ENCODE data around the gene CIRBP. TPM values are rescaled to one million over a fixed set of nuclear protein-coding genes. Genes with fewer than 3 reads are reported as not detected.

The CIRBP gene
- total RNA-seq, 1 donor from 2014 or later, result 341 TPM

GRCh38 chr19:1280636-1281568 is 11.8 kb downstream of the CIRBP start:
- H3K27ac Mint-ChIP-seq (ENCODE audit: unreplicated experiment), result peak overlapping the region; percentile 94
- peaks cover 8% of the 10 kb centered on the region for H3K4me1 Mint-ChIP-seq (ENCODE audit: low read depth, unreplicated experiment)
- H3K27me3 Mint-ChIP-seq (ENCODE audit: unreplicated experiment), result peaks cover 17% of the 10 kb centered on the region
- DNase-seq, result no peak
- no peak for TF ChIP-seq CTCF (IDR thresholded peaks at IDR 0.05; ENCODE audit: partially characterized antibody, unreplicated experiment)
- H3K36me3 Mint-ChIP-seq (ENCODE audit: unreplicated experiment), result no peaks in the 10 kb centered on the region
- H3K9me3 Mint-ChIP-seq (ENCODE audit: unreplicated experiment), result peaks cover 6% of the 10 kb centered on the region
- peak overlapping the region; percentile 64 for H3K4me3 Mint-ChIP-seq (ENCODE audit: unreplicated experiment)

GRCh38 chr19:1281569-1282287 is 12.6 kb downstream of the CIRBP start:
- H3K27ac Mint-ChIP-seq (ENCODE audit: unreplicated experiment), result peak overlapping the region; percentile 12
- H3K27me3 Mint-ChIP-seq (ENCODE audit: unreplicated experiment), result peaks cover 17% of the 10 kb centered on the region
- DNase-seq, result no peak
- peaks cover 8% of the 10 kb centered on the region for H3K4me1 Mint-ChIP-seq (ENCODE audit: low read depth, unreplicated experiment)
- H3K36me3 Mint-ChIP-seq (ENCODE audit: unreplicated experiment), result no peaks in the 10 kb centered on the region
- no peak overlapping the region for H3K4me3 Mint-ChIP-seq (ENCODE audit: unreplicated experiment)
- TF ChIP-seq CTCF (IDR thresholded peaks at IDR 0.05; ENCODE audit: partially characterized antibody, unreplicated experiment), result no peak
- H3K9me3 Mint-ChIP-seq (ENCODE audit: unreplicated experiment), result peaks cover 6% of the 10 kb centered on the region

- no peak for DNase-seq
- Mint-ChIP-seq H3K27me3 (ENCODE audit: unreplicated experiment) (peaks cover 17% of the 10 kb centered on the region), H3K27ac (ENCODE audit: unreplicated experiment) (no peak overlapping the region), H3K9me3 (ENCODE audit: unreplicated experiment) (peaks cover 6% of the 10 kb centered on the region), H3K4me3 (ENCODE audit: unreplicated experiment) (no peak overlapping the region), H3K4me1 (ENCODE audit: low read depth, unreplicated experiment) (peaks cover 8% of the 10 kb centered on the region), H3K36me3 (ENCODE audit: unreplicated experiment) (no peaks in the 10 kb centered on the region)
- no peak for TF ChIP-seq CTCF (IDR thresholded peaks at IDR 0.05; ENCODE audit: partially characterized antibody, unreplicated experiment)
Measured at GRCh38 chr19:1282588-1283206, 13.6 kb downstream of the CIRBP start.

- peaks cover 17% of the 10 kb centered on the region for H3K27me3 Mint-ChIP-seq (ENCODE audit: unreplicated experiment)
- peaks cover 8% of the 10 kb centered on the region for H3K4me1 Mint-ChIP-seq (ENCODE audit: low read depth, unreplicated experiment)
- H3K36me3 Mint-ChIP-seq (ENCODE audit: unreplicated experiment), result no peaks in the 10 kb centered on the region
- no peak overlapping the region for H3K4me3 Mint-ChIP-seq (ENCODE audit: unreplicated experiment)
- H3K9me3 Mint-ChIP-seq (ENCODE audit: unreplicated experiment), result peaks cover 6% of the 10 kb centered on the region
- no peak overlapping the region for H3K27ac Mint-ChIP-seq (ENCODE audit: unreplicated experiment)
- TF ChIP-seq CTCF (IDR thresholded peaks at IDR 0.05; ENCODE audit: partially characterized antibody, unreplicated experiment), result no peak
- peak; percentile 29 for DNase-seq
Measured at GRCh38 chr19:1283207-1283916, 14.2 kb downstream of the CIRBP start.

Measured in glutamatergic neuron (in vitro differentiated cells).